Measurements from ENCODE around the gene LCE4A. TPM values are rescaled to one million over a fixed set of nuclear protein-coding genes. Genes with fewer than 3 reads are reported as not detected.
"Not testable (repeated sequence)": the region's sequence is repeated elsewhere in the genome, so short reads cannot be mapped to it uniquely, and the experiment has no call there.

The LCE4A gene
- total RNA-seq, 4 donors from 2014 or later, result not detected

- 78 to 84% methylated on average over 6 of the region's 6 CpGs for WGBS, 2 donors
- H3K27me3 ChIP-seq, result no peaks in the 10 kb centered on the region
- TF ChIP-seq EP300 (IDR thresholded peaks at IDR 0.05) (no peak), POLR2A (IDR thresholded peaks at IDR 0.05) (no peak), CTCF (IDR thresholded peaks at IDR 0.05) (no peak)
Measured at GRCh38 chr1:152679459-152679858, 28.5 kb upstream of the LCE4A start.

GRCh38 chr1:152681616-152682015 lies 26.3 kb upstream of the LCE4A start:
- Histone ChIP-seq H3K9me3 (no peaks in the 10 kb centered on the region), H3K27ac (no peak overlapping the region), H3K27me3 (no peaks in the 10 kb centered on the region), H3K36me3 (no peaks in the 10 kb centered on the region), H3K4me3 (no peak overlapping the region), H3K4me1 (no peaks in the 10 kb centered on the region)
- DNase-seq (ENCODE audit: low spot score in 2 of 2), result no peak
- TF ChIP-seq EP300 (IDR thresholded peaks at IDR 0.05) (no peak), CTCF (IDR thresholded peaks at IDR 0.05) (no peak), POLR2A (IDR thresholded peaks at IDR 0.05) (no peak)
- WGBS, 2 donors, result 59 to 61% methylated on average over 2 of the region's 2 CpGs

More at GRCh38 chr1:152679459-152679858, 28.5 kb upstream of the LCE4A start:
- Histone ChIP-seq H3K4me3 (no peak overlapping the region), H3K27ac (no peak overlapping the region), H3K4me1 (no peaks in the 10 kb centered on the region), H3K9me3 (no peaks in the 10 kb centered on the region), H3K36me3 (no peaks in the 10 kb centered on the region)
- DNase-seq (ENCODE audit: low spot score in 2 of 2), result no peak

- no peaks in the 10 kb centered on the region for H3K27me3 ChIP-seq
- DNase-seq (ENCODE audit: low spot score in 2 of 2), result no peak
- no peak overlapping the region for H3K4me3 ChIP-seq
- H3K36me3 ChIP-seq, result no peaks in the 10 kb centered on the region
- H3K9me3 ChIP-seq, result no peaks in the 10 kb centered on the region
- no peaks in the 10 kb centered on the region for H3K4me1 ChIP-seq
- no peak for TF ChIP-seq CTCF (IDR thresholded peaks at IDR 0.05)
- TF ChIP-seq POLR2A (IDR thresholded peaks at IDR 0.05), result no peak
- TF ChIP-seq EP300 (IDR thresholded peaks at IDR 0.05), result no peak
- H3K27ac ChIP-seq, result no peak overlapping the region
Measured at GRCh38 chr1:152683846-152684245, 24.1 kb upstream of the LCE4A start.

GRCh38 chr1:152685823-152686222 lies 22.1 kb upstream of the LCE4A start, which contains the start of gene LCE2B:
LCE2B (plus strand) TSS chr1:152686123; CDS start chr1:152686844, 721 bp downstream.
- H3K4me1 ChIP-seq; DNase-seq (ENCODE audit: low spot score in 2 of 2); H3K36me3 ChIP-seq; H3K9me3 ChIP-seq; H3K27me3 ChIP-seq; H3K4me3 ChIP-seq; H3K27ac ChIP-seq: not testable (repeated sequence)
- WGBS, 2 donors, result 61 to 68% methylated on average over 2 to 3 of the region's 4 CpGs

- Histone ChIP-seq H3K4me3 (no peak within 1 kb of the TSS), H3K27me3 (no peaks in the 10 kb centered on the region), H3K9me3 (no peaks in the 10 kb centered on the region), H3K36me3 (no peaks in the 10 kb centered on the region), H3K4me1 (no peaks in the 10 kb centered on the region), H3K27ac (no peak within 1 kb of the TSS)
- 37 to 53% methylated on average over 2 to 4 of the region's 4 CpGs for WGBS, 2 donors
- DNase-seq (ENCODE audit: low spot score in 2 of 2), result no peak
- TF ChIP-seq POLR2A (IDR thresholded peaks at IDR 0.05) (no peak), CTCF (IDR thresholded peaks at IDR 0.05) (no peak), EP300 (IDR thresholded peaks at IDR 0.05) (no peak)
Measured at GRCh38 chr1:152697701-152698600, 10.0 kb upstream of the LCE4A start, which contains the start of gene LCE2A. LCE2A (plus strand) TSS chr1:152698345; CDS start chr1:152698902, 557 bp downstream.

Measured in tibial nerve (tissue), 4 donors.